ENCODE results near the gene TECPR2.

TECPR2 gene

DNA sequence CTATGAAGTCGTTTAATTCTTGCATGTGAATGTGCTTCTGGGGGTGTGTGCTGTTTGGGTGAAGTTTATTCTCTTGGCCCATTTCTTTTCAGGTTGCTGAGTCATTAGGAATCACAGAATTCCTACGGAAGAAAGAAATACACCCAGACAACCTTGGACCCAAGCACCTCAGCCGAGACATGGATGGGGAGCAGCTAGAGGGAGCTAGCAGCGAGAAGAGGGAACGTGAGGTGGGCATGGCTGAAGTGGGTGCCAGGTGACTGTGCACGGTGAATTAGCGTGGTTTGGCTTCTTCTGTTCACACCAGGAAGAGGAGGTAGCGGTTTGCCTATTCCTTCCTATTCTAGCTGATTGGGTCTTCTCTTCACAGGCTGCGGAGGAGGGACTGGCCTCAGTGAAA lies 24.0 kb upstream of the TECPR2 start:
- Histone ChIP-seq H3K9me3 (ENCODE audit: control insufficient read depth, insufficient read depth, low read length) (no peaks in the 10 kb centered on the region), H3K36me3 (ENCODE audit: control insufficient read depth, low read length) (peaks cover 43% of the 10 kb centered on the region), H3K4me2 (ENCODE audit: low read length) (no peak overlapping the region), H4K20me1 (ENCODE audit: control insufficient read depth, insufficient read depth, low read depth, low read length) (no peaks in the 10 kb centered on the region), H3K79me2 (ENCODE audit: control insufficient read depth, low read length) (no peaks in the 10 kb centered on the region), H3K4me3 (ENCODE audit: low read length) (no peak overlapping the region), H3K27ac (ENCODE audit: low read depth, low read length) (no peak overlapping the region), H3F3A (ENCODE audit: control insufficient read depth, insufficient read depth) (no peaks in the 10 kb centered on the region), H3K27me3 (ENCODE audit: control insufficient read depth, low read length) (no peaks in the 10 kb centered on the region), H3K9me2 (replicated peaks; ENCODE audit: control insufficient read depth, low read length) (no peaks in the 10 kb centered on the region), H3K4me1 (ENCODE audit: control insufficient read depth, low read length) (no peaks in the 10 kb centered on the region)
- TF ChIP-seq, protein P1, sequence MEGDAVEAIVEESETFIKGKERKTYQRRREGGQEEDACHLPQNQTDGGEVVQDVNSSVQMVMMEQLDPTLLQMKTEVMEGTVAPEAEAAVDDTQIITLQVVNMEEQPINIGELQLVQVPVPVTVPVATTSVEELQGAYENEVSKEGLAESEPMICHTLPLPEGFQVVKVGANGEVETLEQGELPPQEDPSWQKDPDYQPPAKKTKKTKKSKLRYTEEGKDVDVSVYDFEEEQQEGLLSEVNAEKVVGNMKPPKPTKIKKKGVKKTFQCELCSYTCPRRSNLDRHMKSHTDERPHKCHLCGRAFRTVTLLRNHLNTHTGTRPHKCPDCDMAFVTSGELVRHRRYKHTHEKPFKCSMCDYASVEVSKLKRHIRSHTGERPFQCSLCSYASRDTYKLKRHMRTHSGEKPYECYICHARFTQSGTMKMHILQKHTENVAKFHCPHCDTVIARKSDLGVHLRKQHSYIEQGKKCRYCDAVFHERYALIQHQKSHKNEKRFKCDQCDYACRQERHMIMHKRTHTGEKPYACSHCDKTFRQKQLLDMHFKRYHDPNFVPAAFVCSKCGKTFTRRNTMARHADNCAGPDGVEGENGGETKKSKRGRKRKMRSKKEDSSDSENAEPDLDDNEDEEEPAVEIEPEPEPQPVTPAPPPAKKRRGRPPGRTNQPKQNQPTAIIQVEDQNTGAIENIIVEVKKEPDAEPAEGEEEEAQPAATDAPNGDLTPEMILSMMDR (IDR thresholded peaks at IDR 0.05; ENCODE audit: low read depth, low read length, poor library complexity, severe bottlenecking), result no peak
- no peak for TF ChIP-seq EZH2phosphoT487 (IDR thresholded peaks at IDR 0.05; ENCODE audit: borderline replicate concordance, low read length)

DNA sequence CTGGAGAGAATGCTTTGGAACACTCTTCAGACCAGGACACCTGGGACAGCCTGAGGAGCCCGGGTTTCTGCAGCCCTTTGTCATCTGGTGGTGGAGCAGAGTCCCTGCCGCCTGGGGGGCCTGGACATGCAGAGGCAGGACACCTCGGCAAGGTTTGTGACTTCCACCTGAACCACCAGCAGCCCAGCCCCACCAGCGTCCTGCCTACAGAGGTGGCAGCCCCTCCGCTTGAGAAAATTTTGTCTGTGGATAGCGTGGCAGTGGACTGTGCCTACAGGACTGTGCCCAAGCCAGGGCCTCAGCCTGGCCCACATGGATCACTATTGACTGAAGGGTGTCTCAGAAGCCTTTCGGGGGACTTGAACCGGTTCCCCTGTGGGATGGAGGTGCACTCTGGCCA lies 21.2 kb upstream of the TECPR2 start:
- H3K27ac ChIP-seq (ENCODE audit: low read depth, low read length), result no peak overlapping the region
- no peak overlapping the region for H3K4me3 ChIP-seq (ENCODE audit: low read length)
- H3K4me1 ChIP-seq (ENCODE audit: control insufficient read depth, low read length), result no peaks in the 10 kb centered on the region
- no peaks in the 10 kb centered on the region for H3K9me2 ChIP-seq (replicated peaks; ENCODE audit: control insufficient read depth, low read length)
- H3K79me2 ChIP-seq (ENCODE audit: control insufficient read depth, low read length), result no peaks in the 10 kb centered on the region
- no peaks in the 10 kb centered on the region for H4K20me1 ChIP-seq (ENCODE audit: control insufficient read depth, insufficient read depth, low read depth, low read length)
- H3F3A ChIP-seq (ENCODE audit: control insufficient read depth, insufficient read depth), result no peaks in the 10 kb centered on the region
- H3K36me3 ChIP-seq (ENCODE audit: control insufficient read depth, low read length), result peaks cover 47% of the 10 kb centered on the region
- no peaks in the 10 kb centered on the region for H3K9me3 ChIP-seq (ENCODE audit: control insufficient read depth, insufficient read depth, low read length)
- H3K4me2 ChIP-seq (ENCODE audit: low read length), result no peak overlapping the region
- no peaks in the 10 kb centered on the region for H3K27me3 ChIP-seq (ENCODE audit: control insufficient read depth, low read length)
- TF ChIP-seq EZH2phosphoT487 (IDR thresholded peaks at IDR 0.05; ENCODE audit: borderline replicate concordance, low read length), result no peak
- TF ChIP-seq, protein P1 (IDR thresholded peaks at IDR 0.05; ENCODE audit: low read depth, low read length, poor library complexity, severe bottlenecking), result no peak

DNA sequence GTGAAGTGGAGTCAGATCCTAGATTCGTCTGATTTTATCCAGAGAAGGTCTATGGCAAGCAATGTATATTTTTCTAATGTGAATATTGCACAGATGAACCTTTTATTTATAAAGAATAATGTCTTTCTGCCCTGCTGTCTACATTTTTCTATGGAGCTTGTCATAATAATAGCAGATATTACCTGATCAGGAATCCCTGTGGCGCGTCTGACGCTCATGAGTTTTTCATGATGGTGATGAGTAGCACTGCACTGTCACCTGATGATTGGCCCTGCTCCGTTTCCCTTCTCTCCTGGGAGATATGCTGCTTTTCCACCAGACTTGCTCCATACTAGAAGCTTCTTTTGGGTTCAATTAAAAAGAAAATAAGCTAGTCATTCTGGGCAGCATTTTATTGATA lies 20.5 kb upstream of the TECPR2 start:
- no peak overlapping the region for H3K4me2 ChIP-seq (ENCODE audit: low read length)
- TF ChIP-seq, protein P1 (IDR thresholded peaks at IDR 0.05; ENCODE audit: low read depth, low read length, poor library complexity, severe bottlenecking), result no peak
- no peak for TF ChIP-seq EZH2phosphoT487 (IDR thresholded peaks at IDR 0.05; ENCODE audit: borderline replicate concordance, low read length)
- peaks cover 48% of the 10 kb centered on the region for H3K36me3 ChIP-seq (ENCODE audit: control insufficient read depth, low read length)
- no peaks in the 10 kb centered on the region for H3K27me3 ChIP-seq (ENCODE audit: control insufficient read depth, low read length)
- no peaks in the 10 kb centered on the region for H3F3A ChIP-seq (ENCODE audit: control insufficient read depth, insufficient read depth)
- H3K9me2 ChIP-seq (replicated peaks; ENCODE audit: control insufficient read depth, low read length), result no peaks in the 10 kb centered on the region
- no peak overlapping the region for H3K27ac ChIP-seq (ENCODE audit: low read depth, low read length)
- no peak overlapping the region for H3K4me3 ChIP-seq (ENCODE audit: low read length)
- H3K79me2 ChIP-seq (ENCODE audit: control insufficient read depth, low read length), result no peaks in the 10 kb centered on the region
- H3K9me3 ChIP-seq (ENCODE audit: control insufficient read depth, insufficient read depth, low read length), result no peaks in the 10 kb centered on the region
- no peaks in the 10 kb centered on the region for H4K20me1 ChIP-seq (ENCODE audit: control insufficient read depth, insufficient read depth, low read depth, low read length)
- no peaks in the 10 kb centered on the region for H3K4me1 ChIP-seq (ENCODE audit: control insufficient read depth, low read length)

DNA sequence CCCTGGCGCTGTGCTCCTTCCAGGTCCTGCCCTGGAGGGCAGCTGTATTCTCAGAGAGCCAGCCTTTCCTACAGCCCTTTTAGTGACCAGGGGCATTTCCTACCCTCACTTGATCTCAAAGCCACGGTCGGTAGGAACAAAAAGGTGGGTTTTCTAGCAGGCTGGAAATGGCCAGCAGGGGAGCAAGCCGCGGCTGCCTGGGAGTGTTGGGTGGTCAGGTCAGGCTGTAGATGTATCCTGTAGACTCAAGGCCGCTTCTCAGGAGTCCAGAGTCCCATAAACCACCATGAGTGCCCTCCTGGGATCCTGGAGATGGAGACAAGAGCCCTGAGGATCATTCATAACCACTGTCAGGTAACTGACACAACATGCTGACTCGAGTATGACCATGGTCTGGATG lies 18.7 kb upstream of the TECPR2 start:
- Histone ChIP-seq H3K9me3 (ENCODE audit: control insufficient read depth, insufficient read depth, low read length) (no peaks in the 10 kb centered on the region), H3K4me3 (ENCODE audit: low read length) (no peak overlapping the region), H3K79me2 (ENCODE audit: control insufficient read depth, low read length) (no peaks in the 10 kb centered on the region), H3K9me2 (replicated peaks; ENCODE audit: control insufficient read depth, low read length) (no peaks in the 10 kb centered on the region), H3K4me1 (ENCODE audit: control insufficient read depth, low read length) (no peaks in the 10 kb centered on the region), H3K27me3 (ENCODE audit: control insufficient read depth, low read length) (no peaks in the 10 kb centered on the region), H3K36me3 (ENCODE audit: control insufficient read depth, low read length) (peaks cover 55% of the 10 kb centered on the region), H4K20me1 (ENCODE audit: control insufficient read depth, insufficient read depth, low read depth, low read length) (no peaks in the 10 kb centered on the region), H3K27ac (ENCODE audit: low read depth, low read length) (no peak overlapping the region), H3K4me2 (ENCODE audit: low read length) (no peak overlapping the region), H3F3A (ENCODE audit: control insufficient read depth, insufficient read depth) (no peaks in the 10 kb centered on the region)
- TF ChIP-seq EZH2phosphoT487 (IDR thresholded peaks at IDR 0.05; ENCODE audit: borderline replicate concordance, low read length), result no peak
- TF ChIP-seq, protein P1 (IDR thresholded peaks at IDR 0.05; ENCODE audit: low read depth, low read length, poor library complexity, severe bottlenecking), result no peak

Data from DOHH2 (cell line).